H1 (cell line): ENCODE results near the gene PLCB1. TPM values are rescaled to one million over a fixed set of nuclear protein-coding genes. Genes with fewer than 3 reads are reported as not detected.

Source experiments
- HDAC2 ChIP-seq, 2 experiments: fragments of 300-600 bp in 1 of 2; sonication (generic) in 1 of 2; IDR thresholded peaks; 2 replicates each; pipeline ENCODE4 v1.6.1; 2011 to 2012; ENCODE audit warnings: low read depth in 2 of 2, low read length in 2 of 2, mild to moderate bottlenecking in 2 of 2, moderate library complexity in 2 of 2, borderline replicate concordance in 1 of 2, inconsistent platforms in 1 of 2
- NANOG ChIP-seq: IDR thresholded peaks from 2 replicates; pipeline ENCODE4 v1.6.1; 2011; ENCODE audit warnings: low read length, low read depth, mild to moderate bottlenecking, inconsistent platforms; ENCODE audit not compliant: insufficient read depth, poor library complexity, severe bottlenecking
- RNF2 ChIP-seq: fragments of 200-900, 300-1000 bp; sonication (generic); IDR thresholded peaks from 2 replicates; pipeline ENCODE4 v1.7.1; 2016; ENCODE audit warnings: borderline replicate concordance, low read depth, mild to moderate bottlenecking, antibody characterized with exemption, low read length; ENCODE audit not compliant: poor library complexity, severe bottlenecking; ENCODE audit errors: missing control alignments
- SP2 ChIP-seq: IDR thresholded peaks from 2 replicates; pipeline ENCODE4 v1.6.1; 2012; ENCODE audit warnings: mild to moderate bottlenecking, low read length, inconsistent platforms
- polyA plus RNA-seq, 7 experiments: library from polyadenylated mRNA; depleted of rRNA in 3 of 7; stranded (reverse) in 5 of 7; unstranded in 2 of 7; fragments of >200 nt in 5 of 7; fragments of 200-250 nt in 2 of 7; gene quantifications; 1 replicate in 5 of 7; 2 replicates in 1 of 7; 4 replicates in 1 of 7; pipeline versions ENCODE4 v1.2.1 to v1.2.3, GENCODE V29; 2011 to 2013; ENCODE audit warnings: missing spikeins in 2 of 7, mixed read lengths in 2 of 7
- total RNA-seq: library from RNA; stranded (reverse); fragmentation: NEBNext Ultra II Directional; extraction: Animal tissue kit (Norgen Biotek cat#: 25700); gene quantifications from 2 replicates; pipeline ENCODE4 v1.2.1, GENCODE V29; 2021

The PLCB1 gene
- total and polyA plus RNA-seq, 2 of the 8 experiments (the other 6 are each of a cell fraction or from before 2014, with no cell fraction given), result 2.6 to 9.1 TPM

- no peak for TF ChIP-seq SP2
- no peak for TF ChIP-seq RNF2
- TF ChIP-seq NANOG, result no peak
- no peak for TF ChIP-seq HDAC2 (IDR thresholded peaks at IDR 0.05; ENCODE audit: borderline replicate concordance in 1 of 2, low read depth in 2 of 2, low read length in 2 of 2)
Measured at GRCh38 chr20:8388141-8388540, 256.1 kb downstream of the PLCB1 start (continued).
